DND-41 (cell line): ENCODE data around the gene PSPC1.
A peak's percentile ranks its signal among the peaks of the same experiment; 100 is the strongest.
"Not testable (repeated sequence)": the region's sequence is repeated elsewhere in the genome, so short reads cannot be mapped to it uniquely, and the experiment has no call there.

Source experiments
- ATAC-seq: fragments of 200-7000 bp; cut with Tn5 transposase; 3 replicates; pipeline ENCODE4 v1.9.1; 2021; ENCODE audit warnings: low read depth; ENCODE audit not compliant: insufficient read depth
- DNase-seq: peaks from one replicate; pipeline ENCODE4 v3.0.0-alpha.2; 2020
- H2AFZ ChIP-seq: 2 replicates; pipeline ENCODE4 v1.6.0; 2012; ENCODE audit warnings: low read depth, low read length
- H3K27ac ChIP-seq: 2 replicates; pipeline ENCODE4 v1.5.1; 2012; ENCODE audit warnings: low read length, inconsistent platforms
- H3K27me3 ChIP-seq: fragments of 200-600 bp; sonication (generic); 2 replicates; pipeline ENCODE4 v1.6.0; 2012; ENCODE audit warnings: low read length, mild to moderate bottlenecking, inconsistent platforms; ENCODE audit not compliant: insufficient read depth, poor library complexity
- H3K36me3 ChIP-seq: 2 replicates; pipeline ENCODE4 v1.5.1; 2012; ENCODE audit warnings: low read length, inconsistent platforms; ENCODE audit not compliant: insufficient read depth
- H3K4me1 ChIP-seq: 2 replicates; pipeline ENCODE4 v1.5.1; 2012; ENCODE audit warnings: mild to moderate bottlenecking, low read length; ENCODE audit not compliant: insufficient read depth
- H3K4me2 ChIP-seq: 2 replicates; pipeline ENCODE4 v1.6.0; 2012; ENCODE audit warnings: mild to moderate bottlenecking, moderate library complexity, low read length, inconsistent platforms; ENCODE audit not compliant: insufficient read depth
- H3K4me3 ChIP-seq, 2 experiments: fragments of 200-600 bp in 1 of 2; shearing (Covaris generic) in 1 of 2; 2 replicates each; pipeline ENCODE4 v1.5.1; 2012 to 2016; ENCODE audit warnings: inconsistent platforms in 2 of 2, low read length in 2 of 2, mild to moderate bottlenecking in 2 of 2, low read depth in 1 of 2, moderate library complexity in 1 of 2
- H3K79me2 ChIP-seq: 2 replicates; pipeline ENCODE4 v1.6.0; 2012; ENCODE audit warnings: low read length, inconsistent platforms; ENCODE audit not compliant: insufficient read depth
- H3K9ac ChIP-seq: 2 replicates; pipeline ENCODE4 v1.6.0; 2012; ENCODE audit warnings: low read depth, mild to moderate bottlenecking, inconsistent platforms, low read length, moderate library complexity
- H3K9me3 ChIP-seq: 2 replicates; pipeline ENCODE4 v1.5.1; 2012; ENCODE audit warnings: low read length, moderate library complexity, mild to moderate bottlenecking, inconsistent platforms; ENCODE audit not compliant: insufficient read depth, severe bottlenecking
- H4K20me1 ChIP-seq: 2 replicates; pipeline ENCODE4 v1.6.0; 2012; ENCODE audit warnings: low read length; ENCODE audit not compliant: insufficient read depth
- EZH2 ChIP-seq: IDR thresholded peaks from 3 replicates; pipeline ENCODE4 v1.6.1; 2012; ENCODE audit warnings: borderline replicate concordance, low read depth, mild to moderate bottlenecking, moderate library complexity, low read length, inconsistent platforms; ENCODE audit not compliant: severe bottlenecking
- TF ChIP-seq, protein P1 (sequence below): IDR thresholded peaks from 2 replicates; pipeline ENCODE4 v1.5.1; 2012; ENCODE audit warnings: borderline replicate concordance, low read length, moderate library complexity, mild to moderate bottlenecking; ENCODE audit not compliant: poor library complexity, severe bottlenecking; ENCODE audit errors: extremely low read depth

Gene PSPC1

DNA sequence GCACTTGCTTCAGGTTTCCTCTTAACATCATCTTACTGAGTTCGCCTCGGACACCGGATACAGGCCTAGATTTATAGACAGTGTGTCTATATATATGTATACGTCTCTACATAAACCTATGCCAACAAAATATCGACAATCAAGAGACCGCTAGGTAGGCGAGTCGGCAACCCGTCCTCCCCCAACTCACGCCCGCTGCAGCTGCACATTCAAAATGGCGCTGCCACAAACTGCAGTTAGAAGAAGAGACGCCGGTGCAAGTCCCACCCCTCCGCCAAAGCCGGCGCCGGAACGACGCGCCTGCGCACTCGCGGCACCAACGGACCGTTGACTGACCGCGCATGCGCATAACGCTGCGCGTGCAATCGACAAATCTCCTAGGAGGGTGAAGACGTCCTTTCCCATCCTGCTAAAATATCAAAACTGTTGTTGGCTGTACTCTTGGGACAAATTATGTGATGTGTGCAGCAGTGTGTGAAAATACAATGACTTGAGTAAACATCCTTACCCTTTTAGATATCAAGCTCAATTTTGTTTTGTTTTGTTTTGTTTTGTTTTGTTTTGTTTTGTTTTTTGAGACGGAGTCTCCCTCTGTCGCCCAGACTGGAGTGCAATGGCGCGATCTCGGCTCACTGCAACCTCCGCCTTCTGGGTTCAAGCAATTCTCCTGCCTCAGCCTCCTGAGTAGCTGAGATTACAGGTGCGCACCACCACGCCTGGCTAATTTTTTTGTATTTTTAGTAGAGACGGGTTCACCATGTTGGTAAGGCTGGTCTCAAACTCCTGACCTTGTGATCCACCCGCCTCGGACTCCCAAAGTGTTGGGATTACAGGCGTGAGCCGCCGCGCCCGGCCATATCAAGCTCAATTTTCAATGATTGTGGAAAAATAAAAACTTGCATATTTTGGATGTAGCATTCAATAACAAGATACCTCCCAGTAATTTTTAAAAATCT, at the start of gene PSPC1:
Gene PSPC1 (minus strand): TSS at position 219 of the 956 bp plus-strand sequence. CDS start 188 bp downstream, at position 31.
- H2AFZ ChIP-seq, result peak within 1 kb of the TSS; percentile 95
- ATAC-seq (peak; percentile 91), DNase-seq (peak; percentile 96)
- peak within 1 kb of the TSS; percentile 98 for H3K27ac ChIP-seq
- H3K36me3 ChIP-seq, result peaks cover 15% of the 10 kb centered on the region
- peaks cover 11% of the 10 kb centered on the region; the same call in 1 of the 2 replicates for H4K20me1 ChIP-seq
- not testable (repeated sequence) for H3K9me3 ChIP-seq, H3K27me3 ChIP-seq
- H3K4me3 ChIP-seq, result peak within 1 kb of the TSS; percentile 95 to 96
- H3K79me2 ChIP-seq, result peaks cover 24% of the 10 kb centered on the region
- H3K4me1 ChIP-seq, result peaks cover 15% of the 10 kb centered on the region
- peak within 1 kb of the TSS; percentile 90 for H3K4me2 ChIP-seq
- H3K9ac ChIP-seq, result peak within 1 kb of the TSS; percentile 99

- DNase-seq, result no peak
- Histone ChIP-seq H4K20me1 (no peaks in the 10 kb centered on the region), H3K4me3 (no peak overlapping the region), H3K79me2 (no peaks in the 10 kb centered on the region), H3K27ac (no peak overlapping the region), H3K27me3 (no peaks in the 10 kb centered on the region), H2AFZ (no peak overlapping the region), H3K36me3 (peaks cover 4% of the 10 kb centered on the region; the same call in 1 of the 2 replicates), H3K4me1 (no peaks in the 10 kb centered on the region), H3K9me3 (no peaks in the 10 kb centered on the region), H3K9ac (no peak overlapping the region), H3K4me2 (no peak overlapping the region)
- TF ChIP-seq EZH2, result no peak
- TF ChIP-seq, protein P1, sequence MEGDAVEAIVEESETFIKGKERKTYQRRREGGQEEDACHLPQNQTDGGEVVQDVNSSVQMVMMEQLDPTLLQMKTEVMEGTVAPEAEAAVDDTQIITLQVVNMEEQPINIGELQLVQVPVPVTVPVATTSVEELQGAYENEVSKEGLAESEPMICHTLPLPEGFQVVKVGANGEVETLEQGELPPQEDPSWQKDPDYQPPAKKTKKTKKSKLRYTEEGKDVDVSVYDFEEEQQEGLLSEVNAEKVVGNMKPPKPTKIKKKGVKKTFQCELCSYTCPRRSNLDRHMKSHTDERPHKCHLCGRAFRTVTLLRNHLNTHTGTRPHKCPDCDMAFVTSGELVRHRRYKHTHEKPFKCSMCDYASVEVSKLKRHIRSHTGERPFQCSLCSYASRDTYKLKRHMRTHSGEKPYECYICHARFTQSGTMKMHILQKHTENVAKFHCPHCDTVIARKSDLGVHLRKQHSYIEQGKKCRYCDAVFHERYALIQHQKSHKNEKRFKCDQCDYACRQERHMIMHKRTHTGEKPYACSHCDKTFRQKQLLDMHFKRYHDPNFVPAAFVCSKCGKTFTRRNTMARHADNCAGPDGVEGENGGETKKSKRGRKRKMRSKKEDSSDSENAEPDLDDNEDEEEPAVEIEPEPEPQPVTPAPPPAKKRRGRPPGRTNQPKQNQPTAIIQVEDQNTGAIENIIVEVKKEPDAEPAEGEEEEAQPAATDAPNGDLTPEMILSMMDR, result no peak
- ATAC-seq, result no peak
These were observed 39.9 kb upstream of the PSPC1 start for GRCh38 chr13:19822673-19823072.

DNA sequence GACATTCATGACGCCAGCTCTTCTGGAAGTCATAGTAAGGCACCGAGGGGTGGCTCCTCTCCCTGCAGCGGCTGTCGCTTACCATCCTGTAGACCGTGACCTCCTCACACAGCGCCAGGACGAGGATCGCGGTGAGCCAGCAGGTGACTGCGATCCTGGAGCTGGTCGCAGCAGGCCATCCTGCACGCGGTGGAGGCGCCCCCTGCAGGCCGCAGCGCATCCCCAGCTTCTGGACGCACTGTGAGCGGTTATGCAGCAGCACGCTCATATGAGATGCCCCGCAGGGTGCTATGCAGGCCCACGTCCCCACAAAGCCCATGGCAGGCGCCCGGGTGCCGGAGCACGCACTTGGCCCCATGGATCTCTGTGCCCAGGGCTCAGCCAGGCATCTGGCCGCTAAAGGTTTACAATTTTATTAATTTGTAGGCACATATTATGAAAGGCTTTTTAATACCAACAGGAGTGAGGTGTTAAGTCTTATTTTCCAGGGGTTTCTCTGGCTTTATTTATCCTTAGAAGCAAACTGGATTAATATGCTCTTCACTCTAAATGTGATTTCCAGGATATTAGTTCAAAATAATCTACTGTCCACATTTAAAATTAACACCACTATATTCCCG, 35.6 kb upstream of the PSPC1 start:
- Histone ChIP-seq H3K27me3 (no peaks in the 10 kb centered on the region), H3K4me1 (no peaks in the 10 kb centered on the region), H3K9me3 (no peaks in the 10 kb centered on the region), H3K9ac (no peak overlapping the region), H3K79me2 (no peaks in the 10 kb centered on the region), H3K27ac (no peak overlapping the region), H4K20me1 (no peaks in the 10 kb centered on the region), H3K36me3 (peaks cover 5% of the 10 kb centered on the region; the same call in 1 of the 2 replicates), H3K4me2 (no peak overlapping the region), H3K4me3 (no peak overlapping the region), H2AFZ (no peak overlapping the region)
- DNase-seq (peak; percentile 31), ATAC-seq (peak; percentile 66; the same call in 2 of the 3 replicates)
- TF ChIP-seq, protein P1, result peak; percentile 66
- no peak for TF ChIP-seq EZH2
